IMR-90 (cell line): Measurements from ENCODE around the gene TIGD2.
"Not testable (repeated sequence)": the region's sequence is repeated elsewhere in the genome, so short reads cannot be mapped to it uniquely, and the experiment has no call there.

ENCODE experiments used
- CHD1 ChIP-seq: IDR thresholded peaks from 2 replicates; pipeline ENCODE4 v1.6.1; 2012; ENCODE audit warnings: low read depth, low read length, improper control_type of control experiment
- POLR2A ChIP-seq: IDR thresholded peaks from 2 replicates; pipeline ENCODE4 v1.6.1; 2012; ENCODE audit warnings: mild to moderate bottlenecking, low read depth, low read length
- RAD21 ChIP-seq: IDR thresholded peaks from 2 replicates; pipeline ENCODE4 v1.6.1; 2012; ENCODE audit warnings: low read length, improper control_type of control experiment
- SMC3 ChIP-seq: fragments of 150-350 bp; IDR thresholded peaks from 2 replicates; pipeline ENCODE4 v1.6.1; 2016; ENCODE audit warnings: low read depth, mild to moderate bottlenecking, antibody characterized with exemption, low read length, moderate library complexity
- TF ChIP-seq, protein P1 (sequence below): conservative IDR thresholded peaks from 2 replicates; pipeline ENCODE4 v1.5.1; 2012; ENCODE audit warnings: mild to moderate bottlenecking, low read depth, low read length, improper control_type of control experiment
- TF ChIP-seq, protein P2 (sequence below): fragments of 150-350 bp; IDR thresholded peaks from 2 replicates; pipeline ENCODE4 v1.6.1; 2016; ENCODE audit warnings: low read depth, mild to moderate bottlenecking, low read length, moderate library complexity, borderline replicate concordance
- TF ChIP-seq, protein P3 (sequence below): fragments of 150-350 bp; IDR thresholded peaks from 2 replicates; pipeline ENCODE4 v1.6.1; 2017; ENCODE audit warnings: mild to moderate bottlenecking, antibody characterized with exemption, low read length, low read depth

DNA sequence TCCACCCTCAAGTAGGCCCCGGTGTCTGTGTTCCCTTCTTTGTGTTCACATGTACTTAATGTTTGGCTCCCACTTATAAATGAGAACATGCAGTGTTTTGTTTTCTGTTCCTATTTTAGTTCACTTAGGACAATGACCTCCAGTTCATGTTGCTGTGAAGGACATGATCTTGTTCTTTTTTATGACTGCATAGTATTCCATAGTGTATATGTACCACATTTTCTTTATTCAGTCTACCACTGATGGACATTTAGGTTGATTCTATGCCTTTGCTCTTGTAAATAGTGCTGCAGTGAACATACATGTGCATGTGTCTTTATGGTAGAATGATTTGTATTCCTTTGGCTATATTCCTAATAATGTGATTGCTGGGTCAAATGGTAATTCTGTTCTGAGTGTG, 33.3 kb downstream of the TIGD2 start:
- TF ChIP-seq, protein P1, sequence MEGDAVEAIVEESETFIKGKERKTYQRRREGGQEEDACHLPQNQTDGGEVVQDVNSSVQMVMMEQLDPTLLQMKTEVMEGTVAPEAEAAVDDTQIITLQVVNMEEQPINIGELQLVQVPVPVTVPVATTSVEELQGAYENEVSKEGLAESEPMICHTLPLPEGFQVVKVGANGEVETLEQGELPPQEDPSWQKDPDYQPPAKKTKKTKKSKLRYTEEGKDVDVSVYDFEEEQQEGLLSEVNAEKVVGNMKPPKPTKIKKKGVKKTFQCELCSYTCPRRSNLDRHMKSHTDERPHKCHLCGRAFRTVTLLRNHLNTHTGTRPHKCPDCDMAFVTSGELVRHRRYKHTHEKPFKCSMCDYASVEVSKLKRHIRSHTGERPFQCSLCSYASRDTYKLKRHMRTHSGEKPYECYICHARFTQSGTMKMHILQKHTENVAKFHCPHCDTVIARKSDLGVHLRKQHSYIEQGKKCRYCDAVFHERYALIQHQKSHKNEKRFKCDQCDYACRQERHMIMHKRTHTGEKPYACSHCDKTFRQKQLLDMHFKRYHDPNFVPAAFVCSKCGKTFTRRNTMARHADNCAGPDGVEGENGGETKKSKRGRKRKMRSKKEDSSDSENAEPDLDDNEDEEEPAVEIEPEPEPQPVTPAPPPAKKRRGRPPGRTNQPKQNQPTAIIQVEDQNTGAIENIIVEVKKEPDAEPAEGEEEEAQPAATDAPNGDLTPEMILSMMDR: not testable (repeated sequence)
- TF ChIP-seq POLR2A, CHD1, SMC3, RAD21: not testable (repeated sequence)
- TF ChIP-seq, protein P2, sequence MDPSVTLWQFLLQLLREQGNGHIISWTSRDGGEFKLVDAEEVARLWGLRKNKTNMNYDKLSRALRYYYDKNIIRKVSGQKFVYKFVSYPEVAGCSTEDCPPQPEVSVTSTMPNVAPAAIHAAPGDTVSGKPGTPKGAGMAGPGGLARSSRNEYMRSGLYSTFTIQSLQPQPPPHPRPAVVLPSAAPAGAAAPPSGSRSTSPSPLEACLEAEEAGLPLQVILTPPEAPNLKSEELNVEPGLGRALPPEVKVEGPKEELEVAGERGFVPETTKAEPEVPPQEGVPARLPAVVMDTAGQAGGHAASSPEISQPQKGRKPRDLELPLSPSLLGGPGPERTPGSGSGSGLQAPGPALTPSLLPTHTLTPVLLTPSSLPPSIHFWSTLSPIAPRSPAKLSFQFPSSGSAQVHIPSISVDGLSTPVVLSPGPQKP: not testable (repeated sequence)
- TF ChIP-seq, protein P3, sequence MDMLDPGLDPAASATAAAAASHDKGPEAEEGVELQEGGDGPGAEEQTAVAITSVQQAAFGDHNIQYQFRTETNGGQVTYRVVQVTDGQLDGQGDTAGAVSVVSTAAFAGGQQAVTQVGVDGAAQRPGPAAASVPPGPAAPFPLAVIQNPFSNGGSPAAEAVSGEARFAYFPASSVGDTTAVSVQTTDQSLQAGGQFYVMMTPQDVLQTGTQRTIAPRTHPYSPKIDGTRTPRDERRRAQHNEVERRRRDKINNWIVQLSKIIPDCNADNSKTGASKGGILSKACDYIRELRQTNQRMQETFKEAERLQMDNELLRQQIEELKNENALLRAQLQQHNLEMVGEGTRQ: not testable (repeated sequence)
